OCI-LY7 (cell line): Measurements from ENCODE around the gene TSTD1.
"Not testable (repeated sequence)": the region's sequence is repeated elsewhere in the genome, so short reads cannot be mapped to it uniquely, and the experiment has no call there.

Source experiments
- EZH2phosphoT487 ChIP-seq: fragments of 200-600 bp; sonication (generic); IDR thresholded peaks from 2 replicates; pipeline ENCODE4 v1.6.1; 2018; ENCODE audit warnings: low read depth, borderline replicate concordance, mild to moderate bottlenecking, mixed run types, antibody characterized with exemption, low read length, moderate library complexity, mixed read lengths
- TF ChIP-seq, protein P1 (sequence below): fragments of 200-600 bp; sonication (generic); conservative IDR thresholded peaks from 2 replicates; pipeline ENCODE4 v1.5.1; 2014; ENCODE audit warnings: mild to moderate bottlenecking, antibody characterized with exemption, low read length, moderate library complexity, mixed read lengths

GRCh38 chr1:161029466-161029865 is 9.3 kb downstream of the TSTD1 start:
- TF ChIP-seq, protein P1, sequence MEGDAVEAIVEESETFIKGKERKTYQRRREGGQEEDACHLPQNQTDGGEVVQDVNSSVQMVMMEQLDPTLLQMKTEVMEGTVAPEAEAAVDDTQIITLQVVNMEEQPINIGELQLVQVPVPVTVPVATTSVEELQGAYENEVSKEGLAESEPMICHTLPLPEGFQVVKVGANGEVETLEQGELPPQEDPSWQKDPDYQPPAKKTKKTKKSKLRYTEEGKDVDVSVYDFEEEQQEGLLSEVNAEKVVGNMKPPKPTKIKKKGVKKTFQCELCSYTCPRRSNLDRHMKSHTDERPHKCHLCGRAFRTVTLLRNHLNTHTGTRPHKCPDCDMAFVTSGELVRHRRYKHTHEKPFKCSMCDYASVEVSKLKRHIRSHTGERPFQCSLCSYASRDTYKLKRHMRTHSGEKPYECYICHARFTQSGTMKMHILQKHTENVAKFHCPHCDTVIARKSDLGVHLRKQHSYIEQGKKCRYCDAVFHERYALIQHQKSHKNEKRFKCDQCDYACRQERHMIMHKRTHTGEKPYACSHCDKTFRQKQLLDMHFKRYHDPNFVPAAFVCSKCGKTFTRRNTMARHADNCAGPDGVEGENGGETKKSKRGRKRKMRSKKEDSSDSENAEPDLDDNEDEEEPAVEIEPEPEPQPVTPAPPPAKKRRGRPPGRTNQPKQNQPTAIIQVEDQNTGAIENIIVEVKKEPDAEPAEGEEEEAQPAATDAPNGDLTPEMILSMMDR, result not testable (repeated sequence)
- TF ChIP-seq EZH2phosphoT487, result not testable (repeated sequence)
